Measurements from ENCODE around the gene ACOT4.
"Not testable (repeated sequence)": the region's sequence is repeated elsewhere in the genome, so short reads cannot be mapped to it uniquely, and the experiment has no call there.

ACOT4 gene, protein sequence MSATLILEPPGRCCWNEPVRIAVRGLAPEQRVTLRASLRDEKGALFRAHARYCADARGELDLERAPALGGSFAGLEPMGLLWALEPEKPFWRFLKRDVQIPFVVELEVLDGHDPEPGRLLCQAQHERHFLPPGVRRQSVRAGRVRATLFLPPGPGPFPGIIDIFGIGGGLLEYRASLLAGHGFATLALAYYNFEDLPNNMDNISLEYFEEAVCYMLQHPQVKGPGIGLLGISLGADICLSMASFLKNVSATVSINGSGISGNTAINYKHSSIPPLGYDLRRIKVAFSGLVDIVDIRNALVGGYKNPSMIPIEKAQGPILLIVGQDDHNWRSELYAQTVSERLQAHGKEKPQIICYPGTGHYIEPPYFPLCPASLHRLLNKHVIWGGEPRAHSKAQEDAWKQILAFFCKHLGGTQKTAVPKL

DNA sequence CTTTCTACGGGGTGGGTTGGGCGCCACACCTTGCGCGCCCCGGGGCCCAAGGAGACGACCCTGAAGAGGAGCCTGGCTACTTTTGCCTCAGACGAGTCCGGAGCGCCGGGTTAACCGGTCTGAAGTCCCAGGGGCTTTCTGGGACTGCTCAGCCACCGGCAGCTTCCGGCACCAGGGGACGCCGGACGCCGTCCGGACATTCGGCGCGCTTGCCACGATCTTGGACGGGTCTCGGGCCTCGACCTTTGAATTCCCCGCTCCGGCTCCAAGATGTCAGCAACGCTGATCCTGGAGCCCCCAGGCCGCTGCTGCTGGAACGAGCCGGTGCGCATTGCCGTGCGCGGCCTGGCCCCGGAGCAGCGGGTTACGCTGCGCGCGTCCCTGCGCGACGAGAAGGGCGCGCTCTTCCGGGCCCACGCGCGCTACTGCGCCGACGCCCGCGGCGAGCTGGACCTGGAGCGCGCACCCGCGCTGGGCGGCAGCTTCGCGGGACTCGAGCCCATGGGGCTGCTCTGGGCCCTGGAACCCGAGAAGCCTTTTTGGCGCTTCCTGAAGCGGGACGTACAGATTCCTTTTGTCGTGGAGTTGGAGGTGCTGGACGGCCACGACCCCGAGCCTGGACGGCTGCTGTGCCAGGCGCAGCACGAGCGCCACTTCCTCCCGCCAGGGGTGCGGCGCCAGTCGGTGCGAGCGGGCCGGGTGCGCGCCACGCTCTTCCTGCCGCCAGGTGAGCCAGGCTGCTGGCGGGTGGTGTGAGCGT is at the start of gene ACOT4:
TSS of gene ACOT4 (plus strand) at position 184 of the 760 bp plus-strand sequence. CDS start at position 271, 87 bp downstream.
- peak; percentile 35 for DNase-seq

DNA sequence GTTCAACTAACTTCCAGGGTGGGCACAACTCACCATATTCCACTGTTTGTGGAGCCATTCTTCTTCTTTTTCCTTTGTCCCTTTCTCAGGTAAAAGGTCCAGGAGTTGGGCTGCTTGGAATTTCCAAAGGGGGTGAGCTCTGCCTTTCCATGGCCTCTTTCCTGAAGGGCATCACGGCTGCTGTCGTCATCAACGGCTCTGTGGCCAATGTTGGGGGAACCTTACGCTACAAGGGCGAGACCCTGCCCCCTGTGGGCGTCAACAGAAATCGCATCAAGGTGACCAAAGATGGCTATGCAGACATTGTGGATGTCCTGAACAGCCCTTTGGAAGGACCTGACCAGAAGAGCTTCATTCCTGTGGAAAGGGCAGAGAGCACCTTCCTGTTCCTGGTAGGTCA is 48.7 kb upstream of the ACOT4 start:
- DNase-seq, result not testable (repeated sequence)

DNA sequence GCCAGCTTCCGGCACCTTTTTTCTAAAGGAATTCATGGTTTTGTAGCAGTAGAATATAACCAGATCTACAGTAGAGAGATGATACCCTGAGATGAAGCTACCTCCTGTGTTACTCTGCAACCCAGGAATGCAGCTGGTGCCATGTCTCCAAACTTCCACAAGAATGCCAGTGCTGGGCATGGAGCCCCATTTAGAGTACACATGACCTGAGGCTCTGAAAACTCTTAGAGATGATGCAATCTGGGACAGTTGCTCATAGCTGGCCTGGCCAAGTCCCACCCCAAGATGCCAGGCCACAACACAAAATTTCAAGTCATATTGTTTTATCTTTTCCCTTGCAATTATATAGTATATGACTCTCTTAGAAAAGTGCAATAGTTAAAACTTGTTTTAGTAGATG is 46.3 kb upstream of the ACOT4 start:
- not testable (repeated sequence) for DNase-seq

DNA sequence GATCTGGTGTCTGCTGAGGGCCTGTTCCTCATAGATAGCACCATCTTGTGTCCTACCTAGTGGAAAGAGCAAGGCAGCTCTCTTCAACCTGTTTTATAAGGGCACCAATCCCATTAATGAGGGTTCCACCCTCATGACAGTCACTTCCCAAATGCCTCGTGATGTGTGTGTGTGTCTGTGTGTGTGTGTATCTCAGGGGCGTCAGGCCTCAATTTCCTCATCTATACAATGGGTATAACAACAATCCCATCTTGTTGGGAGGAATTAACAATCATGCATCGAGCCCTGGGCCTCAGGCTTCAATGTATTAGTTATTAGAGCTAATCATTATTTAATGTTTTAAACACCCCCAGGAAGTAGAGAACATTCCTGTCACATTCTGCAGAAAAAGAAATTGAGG is 42.6 kb upstream of the ACOT4 start:
- not testable (repeated sequence) for DNase-seq

DNA sequence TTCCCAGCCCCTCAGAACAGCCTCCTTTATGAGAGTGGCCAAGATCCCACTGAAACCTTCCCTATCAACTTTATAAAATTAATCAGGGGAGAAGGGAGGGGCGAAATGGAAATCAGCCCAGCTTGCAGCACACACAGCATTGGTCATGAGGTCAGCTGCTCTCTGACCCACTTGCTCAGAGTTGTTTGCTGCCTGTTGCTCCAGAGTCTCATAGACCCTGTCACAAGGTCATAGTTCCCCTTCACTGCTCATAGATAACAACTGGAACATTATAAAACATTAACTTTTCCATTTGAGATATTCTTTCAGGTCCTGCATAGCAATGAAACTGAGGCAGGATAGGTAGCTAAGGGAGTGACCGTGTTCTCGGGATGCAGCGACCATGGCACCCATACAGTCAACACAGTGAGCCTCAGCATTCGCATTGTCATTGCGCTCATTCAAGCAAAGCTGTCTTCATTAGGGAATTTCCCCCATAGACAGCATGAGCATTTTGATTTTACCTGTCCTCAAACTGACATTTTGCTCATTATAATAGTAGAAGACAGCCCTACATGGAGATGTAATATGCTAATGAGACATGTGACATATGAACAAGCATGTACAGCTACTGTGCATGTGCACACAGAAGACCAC is 41.7 kb upstream of the ACOT4 start:
- not testable (repeated sequence) for DNase-seq

DNA sequence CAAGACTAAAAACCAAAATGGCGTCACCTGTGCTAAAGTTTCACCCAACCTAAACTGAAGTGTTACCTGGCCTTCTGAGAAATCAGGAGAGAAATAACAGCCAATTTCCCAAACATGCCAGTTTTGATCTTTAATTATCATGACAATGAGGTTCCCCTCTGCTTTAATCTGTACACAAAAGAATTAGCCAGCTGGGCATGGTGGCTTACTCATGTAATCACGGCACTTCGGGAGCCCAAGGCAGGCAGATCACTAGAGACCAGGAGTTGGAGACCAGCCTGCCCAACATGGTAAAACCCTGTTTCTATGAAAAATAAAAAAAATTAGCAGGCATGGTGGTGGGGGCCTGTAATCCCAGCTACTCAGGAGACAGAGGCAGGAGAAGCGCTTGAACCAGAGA is 37.8 kb upstream of the ACOT4 start:
- DNase-seq, result no peak

DNA sequence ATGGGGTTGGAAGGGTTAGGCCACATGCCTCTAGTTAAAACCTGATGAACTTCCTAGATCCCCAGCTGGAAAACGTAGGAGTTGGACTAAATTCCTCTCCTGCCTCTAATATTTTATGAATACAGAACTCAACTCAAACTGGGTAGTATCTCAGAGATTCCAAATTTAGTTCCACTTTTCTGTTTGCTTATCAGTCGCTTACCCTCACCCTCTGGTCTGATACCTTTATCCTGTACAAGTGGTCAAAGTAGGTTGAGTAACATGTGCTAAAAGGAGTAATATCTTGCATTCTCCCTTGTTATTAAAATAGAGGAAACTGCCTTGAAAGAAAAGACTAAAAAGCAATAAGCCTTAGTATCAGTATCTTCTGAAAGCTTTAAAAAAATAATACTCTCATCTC is 34.5 kb upstream of the ACOT4 start:
- DNase-seq, result not testable (repeated sequence)

DNA sequence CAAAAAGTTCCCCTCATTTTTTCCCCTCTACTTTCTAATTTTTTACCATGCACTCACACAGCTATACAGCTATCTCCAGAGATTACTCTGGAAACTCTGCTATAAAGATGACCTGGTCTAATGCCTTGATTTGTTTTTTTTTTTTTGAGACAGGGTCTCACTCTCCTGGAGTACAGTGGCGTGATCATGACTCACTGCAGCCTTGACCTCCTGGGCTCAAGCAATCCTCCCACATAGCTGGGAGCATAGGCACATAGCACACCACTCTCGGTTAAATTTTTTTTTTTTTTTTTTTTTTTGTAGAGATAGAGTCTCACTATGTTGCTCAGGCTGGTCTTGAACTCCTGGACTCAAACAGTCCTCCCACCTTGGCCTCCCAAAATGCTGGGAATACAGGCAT is 33.4 kb upstream of the ACOT4 start:
- DNase-seq, result not testable (repeated sequence)

DNA sequence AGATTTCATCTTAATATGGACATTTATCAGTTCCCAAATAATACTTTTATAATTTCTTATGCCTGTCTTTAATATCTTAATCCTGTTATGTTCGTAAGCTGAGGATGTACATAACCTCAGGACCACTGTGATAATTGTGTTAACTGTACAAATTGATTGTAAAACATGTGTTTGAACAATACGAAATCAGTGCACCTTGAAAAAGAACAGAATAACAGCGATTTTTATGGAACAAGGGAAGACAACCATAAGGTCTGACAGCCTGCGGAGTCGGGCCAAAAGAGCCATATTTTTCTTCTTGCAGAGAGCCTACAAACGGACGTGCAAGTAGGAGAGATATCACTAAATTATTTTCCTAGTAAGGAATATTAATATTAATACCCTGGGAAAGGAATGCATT is 29.4 kb upstream of the ACOT4 start:
- DNase-seq, result not testable (repeated sequence)

DNA sequence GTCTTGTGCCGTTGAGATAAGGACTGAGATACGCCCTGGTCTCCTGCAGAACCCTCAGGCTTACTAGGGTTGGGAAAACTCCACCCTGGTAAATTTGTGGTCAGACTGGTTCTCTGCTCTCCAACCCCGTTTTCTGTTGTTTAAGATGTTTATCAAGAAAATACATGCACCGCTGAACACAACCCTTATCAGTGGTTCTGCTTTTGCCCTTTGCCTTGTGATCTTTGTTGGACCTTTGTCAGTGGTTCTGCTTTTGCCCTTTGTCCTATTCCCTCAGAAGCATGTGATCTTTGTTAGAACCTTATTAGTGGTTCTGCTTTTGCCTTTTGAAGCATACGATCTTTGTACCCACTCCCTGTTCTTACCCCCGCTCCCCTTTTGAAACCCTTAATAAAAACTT is 29.0 kb upstream of the ACOT4 start:
- DNase-seq, result not testable (repeated sequence)

DNA sequence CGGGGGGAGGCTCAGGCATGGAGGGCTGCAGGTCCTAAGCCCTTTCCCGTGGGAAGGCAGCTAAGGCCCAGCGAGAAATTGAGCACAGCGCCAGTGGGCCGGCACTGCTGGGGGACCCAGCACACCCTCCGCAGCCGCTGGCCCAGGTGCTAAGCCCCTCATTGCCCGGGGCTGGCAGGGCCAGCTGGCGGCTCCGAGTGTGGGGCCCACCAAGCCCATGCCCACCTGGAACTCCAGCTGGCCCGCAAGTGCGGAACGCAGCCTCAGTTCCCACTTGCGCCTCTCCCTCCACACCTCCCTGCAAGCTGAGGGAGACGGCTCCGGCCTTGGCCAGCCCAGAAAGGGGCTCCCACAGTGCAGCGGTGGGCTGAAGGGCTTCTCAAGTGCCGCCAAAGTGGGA is 25.2 kb upstream of the ACOT4 start:
- not testable (repeated sequence) for DNase-seq

DNA sequence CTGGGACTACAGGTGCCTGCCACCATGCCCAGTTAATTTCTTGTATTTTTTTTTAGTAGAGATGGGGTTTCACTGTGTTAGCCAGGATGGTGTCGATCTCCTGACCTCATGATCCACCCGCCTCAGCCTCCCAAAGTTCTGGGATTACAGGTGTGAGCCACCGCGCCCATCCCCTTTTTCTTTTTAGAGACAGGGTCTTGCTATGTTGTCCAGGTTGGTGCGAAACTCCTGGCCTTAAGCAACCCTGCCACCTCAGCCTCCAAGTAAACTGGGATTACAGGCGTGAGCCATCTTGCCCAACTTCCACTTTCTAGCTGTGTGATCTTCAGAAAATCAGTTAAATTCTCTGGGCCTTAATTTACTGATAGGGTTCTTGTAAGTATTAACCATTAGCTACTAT is 24.7 kb upstream of the ACOT4 start:
- not testable (repeated sequence) for DNase-seq

DNA sequence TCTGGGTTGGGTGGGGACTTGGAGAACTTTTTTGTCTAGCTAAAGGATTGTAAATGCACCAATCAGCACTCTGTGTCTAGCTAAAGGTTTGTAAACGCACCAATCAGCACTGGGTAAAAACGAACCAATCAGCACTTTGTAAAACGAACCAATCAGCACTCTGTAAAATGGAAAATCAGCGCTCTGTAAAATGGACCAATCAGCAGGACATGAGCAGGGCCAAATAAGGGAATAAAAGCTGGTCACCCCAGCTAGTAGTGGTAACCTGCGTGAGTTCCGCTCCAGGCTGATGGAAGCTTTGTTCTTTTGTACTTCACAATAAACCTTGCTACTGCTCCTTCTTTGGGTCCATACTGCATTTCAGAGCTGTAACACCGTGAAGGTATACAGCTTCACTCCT is 24.3 kb upstream of the ACOT4 start:
- DNase-seq, result no peak

DNA sequence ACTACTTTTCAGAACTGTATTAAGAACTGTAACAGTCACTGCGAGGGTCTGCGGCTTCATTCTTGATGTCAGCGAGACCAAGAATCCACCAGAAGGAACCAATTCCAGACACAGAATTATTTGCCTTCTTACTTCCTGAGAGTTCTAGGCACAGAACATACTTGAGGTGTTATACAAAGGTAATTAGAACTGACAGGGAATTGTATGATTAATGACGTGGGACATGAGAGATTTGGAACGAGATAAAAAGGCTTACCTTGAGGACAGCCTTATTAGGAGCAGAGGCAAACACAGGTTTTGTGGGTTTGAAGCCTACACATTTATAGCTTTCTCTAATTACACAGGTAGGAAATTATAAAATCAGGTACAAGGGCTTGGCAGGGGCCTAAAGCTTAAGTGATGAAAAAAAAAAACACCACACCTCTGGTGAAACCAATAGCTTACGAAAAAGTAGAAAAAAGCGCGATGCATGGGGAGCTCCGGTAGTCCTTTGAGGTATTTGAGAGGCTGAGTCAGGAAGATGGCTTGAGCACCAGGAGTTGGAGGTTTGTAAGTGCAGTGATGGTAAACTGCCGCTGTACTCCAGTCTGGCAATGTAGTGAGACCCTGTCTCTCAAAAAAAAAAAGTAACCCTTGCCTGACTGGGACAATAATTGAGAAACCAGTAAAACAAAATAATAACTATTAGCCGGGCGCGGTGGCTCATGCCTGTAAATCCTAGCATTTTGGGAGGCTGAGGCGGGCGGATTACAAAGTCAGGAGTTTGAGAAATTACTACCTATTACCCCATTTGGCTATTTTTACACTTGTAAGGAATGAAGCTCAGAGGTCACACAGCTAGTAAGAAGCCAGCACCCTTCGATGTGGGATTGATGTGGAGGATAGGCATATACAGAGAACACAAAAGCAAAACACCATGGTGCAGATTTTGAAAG is 23.5 kb upstream of the ACOT4 start:
- DNase-seq, result no peak

DNA sequence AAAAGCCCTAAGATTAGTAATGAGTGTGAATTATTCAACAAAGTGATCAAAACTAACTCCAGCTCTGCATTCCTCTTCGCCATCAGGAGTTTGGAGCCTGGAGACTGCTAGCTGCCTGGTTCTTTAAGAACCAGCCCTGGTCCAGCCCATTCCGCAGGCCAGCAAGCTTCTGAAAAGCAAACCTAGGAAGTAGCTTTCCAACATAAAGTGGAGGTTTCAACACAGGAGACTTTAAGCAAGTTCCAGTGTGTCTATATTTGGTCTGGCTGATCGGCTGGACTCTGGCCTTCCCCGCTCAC is 22.8 kb upstream of the ACOT4 start:
- DNase-seq, result not testable (repeated sequence)

DNA sequence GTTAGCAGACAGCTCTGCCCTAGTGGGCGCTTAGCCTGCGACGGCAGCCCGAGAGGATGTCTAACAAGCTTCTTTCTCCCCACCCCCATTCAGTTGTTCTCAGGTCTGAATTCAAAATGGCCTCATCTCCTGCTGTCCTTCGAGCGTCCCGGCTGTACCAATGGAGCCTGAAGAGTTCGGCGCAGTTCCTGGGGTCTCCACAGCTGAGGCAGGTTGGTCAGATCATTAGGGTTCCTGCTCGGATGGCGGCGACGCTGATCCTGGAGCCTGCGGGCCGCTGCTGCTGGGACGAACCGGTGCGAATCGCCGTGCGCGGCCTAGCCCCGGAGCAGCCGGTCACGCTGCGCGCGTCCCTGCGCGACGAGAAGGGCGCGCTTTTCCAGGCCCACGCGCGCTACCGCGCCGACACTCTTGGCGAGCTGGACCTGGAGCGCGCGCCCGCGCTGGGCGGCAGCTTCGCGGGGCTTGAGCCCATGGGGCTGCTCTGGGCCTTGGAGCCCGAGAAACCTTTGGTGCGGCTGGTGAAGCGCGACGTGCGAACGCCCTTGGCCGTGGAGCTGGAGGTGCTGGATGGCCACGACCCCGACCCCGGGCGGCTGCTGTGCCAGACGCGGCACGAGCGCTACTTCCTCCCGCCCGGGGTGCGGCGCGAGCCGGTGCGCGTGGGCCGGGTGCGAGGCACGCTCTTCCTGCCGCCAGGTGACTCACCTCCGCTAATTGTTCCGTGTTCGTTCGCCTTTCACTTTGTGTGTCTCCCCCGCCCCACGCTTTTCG is 22.3 kb upstream of the ACOT4 start, which contains the start of gene ACOT2:
TSS of gene ACOT2 (plus strand) at position 29 of the 774 bp plus-strand sequence. CDS start at position 57, 28 bp downstream.
- peak; percentile 74 for DNase-seq

DNA sequence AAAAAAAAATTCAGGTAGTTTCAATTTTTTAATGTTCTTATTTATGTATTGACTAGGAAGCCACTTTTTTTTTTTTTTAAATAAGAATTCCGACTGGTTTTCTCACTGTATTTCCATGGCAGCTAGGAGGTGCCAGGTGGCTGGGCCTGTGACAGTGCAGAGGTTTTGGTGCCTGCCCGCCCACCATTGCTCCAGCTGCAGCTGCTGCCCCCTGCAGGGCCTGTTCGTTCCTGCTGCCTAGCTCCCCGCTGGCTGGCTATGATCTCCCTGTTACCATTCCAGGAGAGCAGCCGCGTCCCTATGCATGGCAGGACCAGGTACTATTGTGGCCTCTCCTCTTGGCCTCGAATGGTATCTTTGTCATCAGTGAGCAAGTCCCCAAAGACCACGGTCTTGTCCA is 20.8 kb upstream of the ACOT4 start:
- DNase-seq, result peak; percentile 56

DNA sequence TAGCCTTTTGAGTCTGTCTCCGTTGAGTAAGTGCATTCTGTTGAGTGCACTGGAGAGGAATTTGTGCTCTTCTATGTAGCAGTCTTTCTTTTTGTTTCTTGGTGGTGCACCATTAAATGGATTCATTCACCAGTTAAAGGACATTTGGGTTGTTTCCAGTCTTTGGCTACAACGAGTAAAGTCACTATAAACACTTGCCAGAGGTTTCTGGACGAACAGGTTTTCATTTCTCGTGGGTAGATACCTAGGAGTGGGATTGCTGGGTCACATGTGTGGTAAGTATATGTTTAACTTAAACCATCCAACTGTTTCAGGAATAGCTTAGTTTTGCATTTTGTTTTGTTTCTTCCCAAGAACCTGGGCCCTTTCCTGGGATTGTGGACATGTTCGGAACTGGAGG is 18.6 kb upstream of the ACOT4 start:
- not testable (repeated sequence) for DNase-seq

DNA sequence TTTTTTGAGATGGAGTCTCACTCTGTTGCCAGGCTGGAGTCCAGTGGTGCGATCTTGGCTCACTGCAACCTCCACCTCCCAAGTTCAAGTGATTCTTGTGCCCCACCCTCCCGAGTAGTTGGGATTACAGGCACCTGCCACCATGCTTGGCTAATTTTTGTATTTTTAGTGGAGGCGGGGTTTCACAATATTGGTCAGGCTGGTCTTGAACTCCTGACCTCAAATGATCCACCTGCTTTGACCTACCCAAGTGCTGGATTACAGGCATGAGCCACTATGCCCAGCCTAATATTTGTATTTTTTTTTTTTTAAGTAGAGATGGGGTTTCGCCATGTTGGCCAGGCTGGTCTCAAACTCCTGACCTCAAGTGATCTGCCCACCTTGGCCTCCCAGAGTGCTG is 17.9 kb upstream of the ACOT4 start:
- DNase-seq, result not testable (repeated sequence)

DNA sequence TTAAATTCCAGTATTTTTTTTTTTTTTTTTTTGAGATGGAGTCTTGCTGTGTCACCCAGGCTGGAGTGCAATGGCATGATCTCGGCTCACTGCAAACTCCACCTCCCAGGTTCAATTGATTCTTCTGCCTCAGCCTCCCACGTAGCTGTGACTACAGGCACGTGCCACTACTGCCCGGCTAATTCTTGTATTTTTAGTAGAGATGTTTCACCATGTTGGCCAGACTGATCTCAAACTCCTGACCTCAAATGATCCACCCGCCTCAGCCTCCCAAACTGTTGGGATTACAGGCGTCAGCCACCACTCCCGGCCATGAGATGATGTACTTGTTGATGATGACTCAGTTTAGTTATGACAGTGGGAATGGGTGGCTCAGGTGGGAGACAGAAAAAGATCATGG is 17.4 kb upstream of the ACOT4 start:
- not testable (repeated sequence) for DNase-seq

DNA sequence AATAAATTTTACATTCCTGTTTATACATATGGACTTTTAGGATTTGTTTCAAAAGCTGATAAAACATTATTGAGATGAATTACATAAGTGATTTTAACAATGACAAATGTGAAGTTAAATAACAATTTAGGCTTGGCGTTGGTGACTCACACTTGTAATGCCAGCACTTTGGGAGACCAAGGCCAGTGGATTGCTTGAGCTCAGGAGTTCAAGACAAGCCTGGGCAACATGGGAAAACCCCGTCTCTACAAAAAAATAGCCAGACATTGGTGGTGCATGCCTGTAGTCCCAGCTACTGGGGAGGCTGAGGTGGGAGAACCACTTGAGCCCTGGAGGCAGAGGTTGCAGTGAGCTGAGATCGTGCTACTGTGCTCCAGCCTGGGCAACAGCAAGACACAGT is 15.3 kb upstream of the ACOT4 start:
- no peak for DNase-seq

DNA sequence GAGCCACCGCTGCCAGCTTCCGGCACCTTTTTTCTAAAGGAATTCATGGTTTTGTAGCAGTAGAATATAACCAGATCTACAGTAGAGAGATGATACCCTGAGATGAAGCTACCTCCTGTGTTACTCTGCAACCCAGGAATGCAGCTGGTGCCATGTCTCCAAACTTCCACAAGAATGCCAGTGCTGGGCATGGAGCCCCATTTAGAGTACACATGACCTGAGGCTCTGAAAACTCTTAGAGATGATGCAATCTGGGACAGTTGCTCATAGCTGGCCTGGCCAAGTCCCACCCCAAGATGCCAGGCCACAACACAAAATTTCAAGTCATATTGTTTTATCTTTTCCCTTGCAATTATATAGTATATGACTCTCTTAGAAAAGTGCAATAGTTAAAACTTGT is 14.5 kb upstream of the ACOT4 start:
- DNase-seq, result not testable (repeated sequence)

Measured in activated gamma-delta T cell treated with Interleukin-2 at 50 U/mL for 16 hours (primary cell).